GM23338 (cell line): ENCODE results near the gene ASCL5.

ENCODE experiments used
- CREB1 ChIP-seq: fragments of 250-450 bp; sonication (Bioruptor Pico); IDR thresholded peaks from 2 replicates; pipeline ENCODE4 v1.5.0; 2020; ENCODE audit warnings: low read depth, mild to moderate bottlenecking, moderate library complexity
- EZH2 ChIP-seq: fragments of 200-600 bp; sonication (generic); IDR thresholded peaks from one replicate; pipeline ENCODE4 v1.8.0; 2017; ENCODE audit warnings: antibody characterized with exemption, mild to moderate bottlenecking, low read depth; ENCODE audit not compliant: unreplicated experiment
- EZH2phosphoT487 ChIP-seq: fragments of 200-600 bp; sonication (generic); IDR thresholded peaks from one replicate; pipeline ENCODE4 v1.8.1; 2018; ENCODE audit warnings: antibody characterized with exemption; ENCODE audit not compliant: unreplicated experiment
- JUNB ChIP-seq: IDR thresholded peaks from one replicate; pipeline ENCODE4 v1.6.1; 2016; ENCODE audit warnings: antibody characterized with exemption; ENCODE audit not compliant: unreplicated experiment
- NANOG ChIP-seq: IDR thresholded peaks from 2 replicates; pipeline ENCODE4 v1.6.1; 2016; ENCODE audit warnings: antibody characterized with exemption, borderline replicate concordance
- POLR2AphosphoS5 ChIP-seq: IDR thresholded peaks from 2 replicates; pipeline ENCODE4 v1.6.1; 2016; ENCODE audit warnings: antibody characterized with exemption, low read depth
- ZNF331 ChIP-seq: fragments of 250-450 bp; sonication (Bioruptor Pico); IDR thresholded peaks from 2 replicates; pipeline ENCODE4 v1.5.0; 2020; ENCODE audit warnings: low read depth, mild to moderate bottlenecking, moderate library complexity
- TF ChIP-seq, protein P1 (sequence below), 2 experiments: fragments of 200-600 bp in 1 of 2; sonication (generic) in 1 of 2; conservative IDR thresholded peaks; 2 replicates each; pipeline versions ENCODE4 v1.5.1 to v1.6.1; 2016 to 2017; ENCODE audit warnings: antibody characterized with exemption in 2 of 2, low read depth in 2 of 2, mild to moderate bottlenecking in 2 of 2, moderate library complexity in 1 of 2
- TF ChIP-seq, protein P2 (sequence below): IDR thresholded peaks from one replicate; pipeline ENCODE4 v1.6.1; 2018; ENCODE audit warnings: antibody characterized with exemption; ENCODE audit not compliant: unreplicated experiment
- TF ChIP-seq, protein P3 (sequence below): fragments of 250-450 bp; sonication (Bioruptor Pico); IDR thresholded peaks from 2 replicates; pipeline ENCODE4 v1.5.0; 2020; ENCODE audit warnings: mild to moderate bottlenecking, moderate library complexity

DNA sequence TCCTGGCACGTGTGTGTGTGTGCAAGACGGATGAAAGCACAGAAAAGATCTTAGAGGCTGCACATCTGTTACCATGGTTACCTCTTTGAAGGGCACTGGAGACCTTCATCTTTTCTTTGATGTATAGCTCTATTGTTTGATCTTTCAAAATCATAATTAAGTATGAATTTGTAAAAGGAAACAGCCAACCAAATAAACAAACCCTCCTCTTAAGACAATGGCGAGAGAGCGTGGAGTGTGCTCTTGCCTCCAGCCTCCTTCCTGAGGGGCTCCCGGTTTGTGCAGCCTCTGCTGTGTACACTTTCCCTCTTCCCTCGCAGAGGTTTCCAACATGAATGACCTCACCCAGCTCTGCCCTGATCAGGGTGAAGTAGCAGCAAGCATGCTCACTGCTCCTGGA lies 42.7 kb downstream of the ASCL5 start:
- TF ChIP-seq, protein P1, sequence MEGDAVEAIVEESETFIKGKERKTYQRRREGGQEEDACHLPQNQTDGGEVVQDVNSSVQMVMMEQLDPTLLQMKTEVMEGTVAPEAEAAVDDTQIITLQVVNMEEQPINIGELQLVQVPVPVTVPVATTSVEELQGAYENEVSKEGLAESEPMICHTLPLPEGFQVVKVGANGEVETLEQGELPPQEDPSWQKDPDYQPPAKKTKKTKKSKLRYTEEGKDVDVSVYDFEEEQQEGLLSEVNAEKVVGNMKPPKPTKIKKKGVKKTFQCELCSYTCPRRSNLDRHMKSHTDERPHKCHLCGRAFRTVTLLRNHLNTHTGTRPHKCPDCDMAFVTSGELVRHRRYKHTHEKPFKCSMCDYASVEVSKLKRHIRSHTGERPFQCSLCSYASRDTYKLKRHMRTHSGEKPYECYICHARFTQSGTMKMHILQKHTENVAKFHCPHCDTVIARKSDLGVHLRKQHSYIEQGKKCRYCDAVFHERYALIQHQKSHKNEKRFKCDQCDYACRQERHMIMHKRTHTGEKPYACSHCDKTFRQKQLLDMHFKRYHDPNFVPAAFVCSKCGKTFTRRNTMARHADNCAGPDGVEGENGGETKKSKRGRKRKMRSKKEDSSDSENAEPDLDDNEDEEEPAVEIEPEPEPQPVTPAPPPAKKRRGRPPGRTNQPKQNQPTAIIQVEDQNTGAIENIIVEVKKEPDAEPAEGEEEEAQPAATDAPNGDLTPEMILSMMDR (conservative IDR thresholded peaks at IDR 0.05; ENCODE audit: low read depth in 2 of 2) = no peak
- no peak for TF ChIP-seq EZH2
- TF ChIP-seq POLR2AphosphoS5 = no peak
- no peak for TF ChIP-seq ZNF331 (CRISPR knock-in tag)
- no peak for TF ChIP-seq EZH2phosphoT487
- TF ChIP-seq JUNB = no peak
- TF ChIP-seq, protein P2, sequence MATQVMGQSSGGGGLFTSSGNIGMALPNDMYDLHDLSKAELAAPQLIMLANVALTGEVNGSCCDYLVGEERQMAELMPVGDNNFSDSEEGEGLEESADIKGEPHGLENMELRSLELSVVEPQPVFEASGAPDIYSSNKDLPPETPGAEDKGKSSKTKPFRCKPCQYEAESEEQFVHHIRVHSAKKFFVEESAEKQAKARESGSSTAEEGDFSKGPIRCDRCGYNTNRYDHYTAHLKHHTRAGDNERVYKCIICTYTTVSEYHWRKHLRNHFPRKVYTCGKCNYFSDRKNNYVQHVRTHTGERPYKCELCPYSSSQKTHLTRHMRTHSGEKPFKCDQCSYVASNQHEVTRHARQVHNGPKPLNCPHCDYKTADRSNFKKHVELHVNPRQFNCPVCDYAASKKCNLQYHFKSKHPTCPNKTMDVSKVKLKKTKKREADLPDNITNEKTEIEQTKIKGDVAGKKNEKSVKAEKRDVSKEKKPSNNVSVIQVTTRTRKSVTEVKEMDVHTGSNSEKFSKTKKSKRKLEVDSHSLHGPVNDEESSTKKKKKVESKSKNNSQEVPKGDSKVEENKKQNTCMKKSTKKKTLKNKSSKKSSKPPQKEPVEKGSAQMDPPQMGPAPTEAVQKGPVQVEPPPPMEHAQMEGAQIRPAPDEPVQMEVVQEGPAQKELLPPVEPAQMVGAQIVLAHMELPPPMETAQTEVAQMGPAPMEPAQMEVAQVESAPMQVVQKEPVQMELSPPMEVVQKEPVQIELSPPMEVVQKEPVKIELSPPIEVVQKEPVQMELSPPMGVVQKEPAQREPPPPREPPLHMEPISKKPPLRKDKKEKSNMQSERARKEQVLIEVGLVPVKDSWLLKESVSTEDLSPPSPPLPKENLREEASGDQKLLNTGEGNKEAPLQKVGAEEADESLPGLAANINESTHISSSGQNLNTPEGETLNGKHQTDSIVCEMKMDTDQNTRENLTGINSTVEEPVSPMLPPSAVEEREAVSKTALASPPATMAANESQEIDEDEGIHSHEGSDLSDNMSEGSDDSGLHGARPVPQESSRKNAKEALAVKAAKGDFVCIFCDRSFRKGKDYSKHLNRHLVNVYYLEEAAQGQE = no peak
- TF ChIP-seq, protein P3, sequence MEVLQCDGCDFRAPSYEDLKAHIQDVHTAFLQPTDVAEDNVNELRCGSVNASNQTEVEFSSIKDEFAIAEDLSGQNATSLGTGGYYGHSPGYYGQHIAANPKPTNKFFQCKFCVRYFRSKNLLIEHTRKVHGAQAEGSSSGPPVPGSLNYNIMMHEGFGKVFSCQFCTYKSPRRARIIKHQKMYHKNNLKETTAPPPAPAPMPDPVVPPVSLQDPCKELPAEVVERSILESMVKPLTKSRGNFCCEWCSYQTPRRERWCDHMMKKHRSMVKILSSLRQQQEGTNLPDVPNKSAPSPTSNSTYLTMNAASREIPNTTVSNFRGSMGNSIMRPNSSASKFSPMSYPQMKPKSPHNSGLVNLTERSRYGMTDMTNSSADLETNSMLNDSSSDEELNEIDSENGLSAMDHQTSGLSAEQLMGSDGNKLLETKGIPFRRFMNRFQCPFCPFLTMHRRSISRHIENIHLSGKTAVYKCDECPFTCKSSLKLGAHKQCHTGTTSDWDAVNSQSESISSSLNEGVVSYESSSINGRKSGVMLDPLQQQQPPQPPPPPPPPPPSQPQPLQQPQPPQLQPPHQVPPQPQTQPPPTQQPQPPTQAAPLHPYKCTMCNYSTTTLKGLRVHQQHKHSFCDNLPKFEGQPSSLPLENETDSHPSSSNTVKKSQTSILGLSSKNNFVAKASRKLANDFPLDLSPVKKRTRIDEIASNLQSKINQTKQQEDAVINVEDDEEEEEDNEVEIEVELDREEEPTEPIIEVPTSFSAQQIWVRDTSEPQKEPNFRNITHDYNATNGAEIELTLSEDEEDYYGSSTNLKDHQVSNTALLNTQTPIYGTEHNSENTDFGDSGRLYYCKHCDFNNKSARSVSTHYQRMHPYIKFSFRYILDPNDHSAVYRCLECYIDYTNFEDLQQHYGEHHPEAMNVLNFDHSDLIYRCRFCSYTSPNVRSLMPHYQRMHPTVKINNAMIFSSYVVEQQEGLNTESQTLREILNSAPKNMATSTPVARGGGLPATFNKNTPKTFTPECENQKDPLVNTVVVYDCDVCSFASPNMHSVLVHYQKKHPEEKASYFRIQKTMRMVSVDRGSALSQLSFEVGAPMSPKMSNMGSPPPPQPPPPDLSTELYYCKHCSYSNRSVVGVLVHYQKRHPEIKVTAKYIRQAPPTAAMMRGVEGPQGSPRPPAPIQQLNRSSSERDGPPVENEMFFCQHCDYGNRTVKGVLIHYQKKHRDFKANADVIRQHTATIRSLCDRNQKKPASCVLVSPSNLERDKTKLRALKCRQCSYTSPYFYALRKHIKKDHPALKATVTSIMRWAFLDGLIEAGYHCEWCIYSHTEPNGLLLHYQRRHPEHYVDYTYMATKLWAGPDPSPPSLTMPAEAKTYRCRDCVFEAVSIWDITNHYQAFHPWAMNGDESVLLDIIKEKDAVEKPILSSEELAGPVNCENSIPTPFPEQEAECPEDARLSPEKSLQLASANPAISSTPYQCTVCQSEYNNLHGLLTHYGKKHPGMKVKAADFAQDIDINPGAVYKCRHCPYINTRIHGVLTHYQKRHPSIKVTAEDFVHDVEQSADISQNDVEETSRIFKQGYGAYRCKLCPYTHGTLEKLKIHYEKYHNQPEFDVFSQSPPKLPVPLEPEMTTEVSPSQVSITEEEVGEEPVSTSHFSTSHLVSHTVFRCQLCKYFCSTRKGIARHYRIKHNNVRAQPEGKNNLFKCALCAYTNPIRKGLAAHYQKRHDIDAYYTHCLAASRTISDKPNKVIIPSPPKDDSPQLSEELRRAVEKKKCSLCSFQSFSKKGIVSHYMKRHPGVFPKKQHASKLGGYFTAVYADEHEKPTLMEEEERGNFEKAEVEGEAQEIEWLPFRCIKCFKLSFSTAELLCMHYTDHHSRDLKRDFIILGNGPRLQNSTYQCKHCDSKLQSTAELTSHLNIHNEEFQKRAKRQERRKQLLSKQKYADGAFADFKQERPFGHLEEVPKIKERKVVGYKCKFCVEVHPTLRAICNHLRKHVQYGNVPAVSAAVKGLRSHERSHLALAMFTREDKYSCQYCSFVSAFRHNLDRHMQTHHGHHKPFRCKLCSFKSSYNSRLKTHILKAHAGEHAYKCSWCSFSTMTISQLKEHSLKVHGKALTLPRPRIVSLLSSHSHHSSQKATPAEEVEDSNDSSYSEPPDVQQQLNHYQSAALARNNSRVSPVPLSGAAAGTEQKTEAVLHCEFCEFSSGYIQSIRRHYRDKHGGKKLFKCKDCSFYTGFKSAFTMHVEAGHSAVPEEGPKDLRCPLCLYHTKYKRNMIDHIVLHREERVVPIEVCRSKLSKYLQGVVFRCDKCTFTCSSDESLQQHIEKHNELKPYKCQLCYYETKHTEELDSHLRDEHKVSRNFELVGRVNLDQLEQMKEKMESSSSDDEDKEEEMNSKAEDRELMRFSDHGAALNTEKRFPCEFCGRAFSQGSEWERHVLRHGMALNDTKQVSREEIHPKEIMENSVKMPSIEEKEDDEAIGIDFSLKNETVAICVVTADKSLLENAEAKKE (CRISPR knock-in tag) = no peak
- TF ChIP-seq NANOG = no peak
- no peak for TF ChIP-seq CREB1 (CRISPR knock-in tag)
